ENCODE results near the gene LOXHD1. TPM values are rescaled to one million over a fixed set of nuclear protein-coding genes. Genes with fewer than 3 reads are reported as not detected.

LOXHD1 gene
- total and polyA plus RNA-seq, 10 of the 15 experiments (the other 5 are each of a cell fraction or from before 2014, with no cell fraction given): not detected

- ChIA-PET RAD21 (ENCODE audit: unreplicated experiment) (no interaction called here), CTCF (interaction anchor here (0.7 to 1.2 kb wide), 4 partner anchors 33 to 476 kb away, joined by 3 to 5 read pairs (median 4); no protein-coding TSS in a partner anchor), SMC1A (ENCODE audit: uncharacterized antibody, unreplicated experiment) (interaction anchor here (0.6 kb wide), 2 partner anchors 336 to 1053 kb away, joined by 3 read pairs; no protein-coding TSS in a partner anchor), POLR2A (no interaction called here)
- Histone ChIP-seq H3K9ac (ENCODE audit: control insufficient read depth, insufficient read depth, low read length) (no peak overlapping the region), H3K4me2 (ENCODE audit: control insufficient read depth, insufficient read depth) (no peak overlapping the region), H2AFZ (ENCODE audit: control insufficient read depth, low read depth, low read length) (no peak overlapping the region), H3K36me3 (ENCODE audit: control insufficient read depth in 2 of 2, insufficient read depth in 2 of 2, low read length in 1 of 2) (no peaks in the 10 kb centered on the region), H3K9me3 (replicated peaks; ENCODE audit: control insufficient read depth, insufficient read depth, low read length) (no peaks in the 10 kb centered on the region; the same call in 2 of the 3 replicates), H3K27ac (ENCODE audit: control insufficient read depth, insufficient read depth) (no peak overlapping the region), H3K4me3 (no peak overlapping the region), H4K20me1 (ENCODE audit: control insufficient read depth, insufficient read depth) (no peaks in the 10 kb centered on the region), H3K4me1 (ENCODE audit: control insufficient read depth, insufficient read depth, low read length) (no peaks in the 10 kb centered on the region), H3K27me3 (replicated peaks in 1 of 2; ENCODE audit: control insufficient read depth in 2 of 2, insufficient read depth in 2 of 2, low read length in 1 of 2) (peaks cover 0 to 2% of the 10 kb centered on the region in 2 experiments; a peak in 1 of 4 replicates), H3K79me2 (ENCODE audit: control insufficient read depth, insufficient read depth, low read length) (no peaks in the 10 kb centered on the region)
- WGBS (ENCODE audit: insufficient coverage, insufficient replicate concordance, low lambda C conversion rate, missing lambda C conversion rate): 60% methylated on average over 5 of the region's 5 CpGs
- FAIRE-seq (no peak), ATAC-seq (no peak), DNase-seq (ENCODE audit: low read depth, low spot score) (no peak)
- BruUV-seq (replicated peaks): no TSS peak
- in situ Hi-C loops (cut with MboI): no loop called here
- TF ChIP-seq ATF7 (IDR thresholded peaks at IDR 0.05; ENCODE audit: low read depth): no peak
- TF ChIP-seq ELK1 (IDR thresholded peaks at IDR 0.05; ENCODE audit: low read depth, low read length): no peak
- no peak for TF ChIP-seq PBX3 (IDR thresholded peaks at IDR 0.05; ENCODE audit: insufficient replicate concordance, low read depth, low read length)
- TF ChIP-seq ZNF217 (IDR thresholded peaks at IDR 0.05): no peak
- TF ChIP-seq CBX5 (IDR thresholded peaks at IDR 0.05; ENCODE audit: low read depth): no peak
- no peak for TF ChIP-seq POLR2AphosphoS2 (IDR thresholded peaks at IDR 0.05; ENCODE audit: low read depth, low read length)
- TF ChIP-seq RELA (IDR thresholded peaks at IDR 0.05; ENCODE audit: borderline replicate concordance, partially characterized antibody): no peak
- no peak for TF ChIP-seq ZNF687 (IDR thresholded peaks at IDR 0.05)
- TF ChIP-seq, protein P1, sequence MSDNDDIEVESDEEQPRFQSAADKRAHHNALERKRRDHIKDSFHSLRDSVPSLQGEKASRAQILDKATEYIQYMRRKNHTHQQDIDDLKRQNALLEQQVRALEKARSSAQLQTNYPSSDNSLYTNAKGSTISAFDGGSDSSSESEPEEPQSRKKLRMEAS (IDR thresholded peaks at IDR 0.05; ENCODE audit: low read depth, low read length): no peak
- TF ChIP-seq CREM (IDR thresholded peaks at IDR 0.05; ENCODE audit: low read depth): no peak
- TF ChIP-seq SREBF1 (IDR thresholded peaks at IDR 0.05; ENCODE audit: low read length): no peak
- no peak for TF ChIP-seq IRF4 (IDR thresholded peaks at IDR 0.05; ENCODE audit: low read depth, low read length)
- intact Hi-C loops (cut with micrococcal nuclease; ENCODE audit: unreplicated experiment): no loop called here
Measured at GRCh38 chr18:46625069-46625468, 32.0 kb downstream of the LOXHD1 start.

Data from GM12878 (cell line).